NCI-H1048 (cell line): ENCODE measurements around the gene UIMC1.

ENCODE experiments used
- DNase-seq: peaks from one replicate; lab custom pipeline; 2025; lab: John Stamatoyannopoulos, UW

UIMC1 gene

DNA sequence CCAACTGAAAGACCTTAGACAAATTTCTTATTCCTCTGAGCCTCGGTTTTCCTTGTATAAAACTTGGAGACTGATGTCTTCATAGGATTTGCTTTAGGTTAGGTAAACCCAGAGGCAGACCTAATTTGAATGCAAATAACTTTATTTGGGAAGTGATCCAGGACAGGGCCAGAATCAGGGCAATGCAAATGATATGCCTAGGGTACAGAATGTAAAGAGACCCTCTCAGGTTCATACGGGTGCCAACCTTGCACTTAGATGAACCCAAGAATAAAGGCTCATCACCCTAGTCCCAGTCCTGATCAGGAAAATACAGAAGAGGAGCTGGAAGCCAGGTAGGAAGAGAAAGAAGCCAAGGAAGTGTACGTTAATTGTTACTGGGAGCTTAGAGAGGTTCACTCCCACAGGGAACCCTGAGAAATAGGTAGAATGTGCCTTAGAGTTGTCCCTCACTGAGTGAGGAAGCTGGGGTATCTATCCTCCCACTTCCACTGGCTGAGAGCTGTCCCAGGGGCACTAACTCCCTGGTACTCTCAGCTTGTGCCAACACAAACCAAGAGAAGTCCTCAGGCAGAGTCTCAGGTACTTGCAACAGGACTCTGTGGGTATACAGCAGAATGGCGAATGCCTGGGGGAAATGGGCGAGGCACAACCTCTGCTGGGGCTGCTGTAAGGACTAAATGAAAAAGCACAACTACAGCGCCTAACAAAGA lies 104.3 kb downstream of the UIMC1 start:
- DNase-seq = no peak

DNA sequence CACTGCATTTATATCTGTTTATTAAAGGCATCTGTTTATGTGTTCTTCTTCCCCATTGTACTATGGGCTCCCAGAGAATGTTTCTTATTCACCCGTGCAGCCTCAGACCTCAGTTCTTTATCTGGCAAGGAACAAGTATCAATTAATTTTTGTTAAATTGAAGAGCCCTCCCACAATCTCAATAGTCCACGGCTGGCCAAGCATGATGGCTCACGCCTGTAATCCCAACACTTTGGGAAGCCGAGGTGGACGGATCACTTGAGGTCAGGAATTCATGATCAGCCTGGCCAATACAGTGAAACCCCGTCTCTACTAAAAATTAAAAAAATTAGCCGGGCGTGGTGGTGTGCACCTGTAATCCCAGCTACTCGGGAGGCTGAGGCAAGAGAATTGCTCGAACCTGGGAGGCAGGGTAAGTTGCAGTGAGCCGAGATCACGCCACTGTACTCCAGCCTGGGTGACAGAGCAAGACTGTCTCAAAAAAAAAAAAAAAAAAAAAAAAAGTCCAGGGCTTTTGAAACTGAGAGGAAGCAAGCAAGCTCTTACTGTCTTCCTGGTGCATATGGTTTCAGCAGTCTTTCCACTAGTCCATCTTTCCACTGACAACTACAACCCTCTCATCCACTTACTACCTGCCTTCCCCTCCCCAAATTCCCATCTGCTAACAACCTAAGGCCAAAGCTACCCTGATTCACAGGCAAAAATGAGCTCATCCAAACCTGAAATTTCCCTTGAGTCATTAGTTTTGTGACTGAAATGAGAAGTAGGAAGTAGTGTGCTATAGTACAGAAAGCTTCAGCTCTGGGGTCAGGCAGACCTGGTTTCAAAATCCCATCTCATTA lies 105.1 kb downstream of the UIMC1 start:
- no peak for DNase-seq

DNA sequence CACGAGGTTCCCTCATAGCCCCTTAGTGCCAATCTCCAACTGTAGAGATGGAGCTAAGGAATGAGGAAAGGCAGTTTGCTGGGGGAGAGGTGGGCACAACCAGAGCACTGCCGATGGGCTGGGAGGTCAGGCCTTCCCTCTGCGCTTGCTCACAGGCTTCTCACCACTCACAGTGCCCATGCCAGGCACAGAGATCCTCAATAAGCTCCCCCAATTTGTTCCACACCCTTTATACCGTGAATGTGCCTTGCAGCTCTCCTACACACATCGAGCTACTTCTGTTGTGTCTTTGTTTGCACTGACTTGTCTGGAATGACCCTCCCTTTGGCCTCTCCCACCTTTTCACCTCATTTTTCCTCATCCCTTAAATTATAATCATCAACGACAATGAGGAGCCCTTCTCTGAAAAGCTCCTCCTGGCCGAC lies 105.8 kb downstream of the UIMC1 start:
- no peak for DNase-seq

DNA sequence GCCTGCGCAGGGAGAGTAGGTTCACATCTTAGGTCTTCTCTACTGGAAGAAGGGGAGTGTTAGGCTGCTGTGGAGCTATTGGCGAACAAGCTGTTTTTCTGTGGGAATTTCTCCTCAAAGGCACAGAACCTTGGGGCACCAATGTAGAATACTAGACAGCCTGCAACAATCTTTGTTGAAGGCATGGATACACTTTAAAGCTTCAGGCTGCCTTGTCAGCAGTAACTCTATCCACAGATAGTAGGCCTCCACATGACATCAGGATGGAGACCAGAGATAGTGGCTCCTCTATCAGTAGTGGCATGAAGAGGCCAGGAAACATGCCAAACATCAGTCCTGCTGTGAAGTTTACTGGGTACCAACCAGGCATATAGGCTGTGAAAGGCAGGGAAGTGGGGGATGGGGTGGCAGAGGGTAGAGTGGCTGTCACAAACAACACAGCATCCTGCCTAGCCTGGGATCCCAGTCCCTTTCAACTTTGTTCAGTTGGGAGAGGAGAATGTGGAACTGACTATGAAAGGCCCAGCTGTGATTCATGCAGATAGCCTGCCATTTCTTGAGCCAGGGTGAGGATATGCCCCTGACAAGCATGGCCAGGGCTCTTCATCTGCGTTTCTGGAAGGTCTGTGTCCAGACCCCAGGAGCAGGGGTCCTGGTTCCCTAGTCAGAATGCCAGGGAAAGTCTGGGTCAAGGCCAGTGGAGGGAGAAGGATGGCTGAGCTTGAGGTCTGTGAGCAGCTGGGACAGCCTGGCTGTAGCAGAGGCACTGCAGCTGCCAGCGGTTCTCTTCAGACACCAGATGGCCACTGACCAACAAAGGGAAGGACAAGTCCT lies 106.4 kb downstream of the UIMC1 start:
- no peak for DNase-seq

DNA sequence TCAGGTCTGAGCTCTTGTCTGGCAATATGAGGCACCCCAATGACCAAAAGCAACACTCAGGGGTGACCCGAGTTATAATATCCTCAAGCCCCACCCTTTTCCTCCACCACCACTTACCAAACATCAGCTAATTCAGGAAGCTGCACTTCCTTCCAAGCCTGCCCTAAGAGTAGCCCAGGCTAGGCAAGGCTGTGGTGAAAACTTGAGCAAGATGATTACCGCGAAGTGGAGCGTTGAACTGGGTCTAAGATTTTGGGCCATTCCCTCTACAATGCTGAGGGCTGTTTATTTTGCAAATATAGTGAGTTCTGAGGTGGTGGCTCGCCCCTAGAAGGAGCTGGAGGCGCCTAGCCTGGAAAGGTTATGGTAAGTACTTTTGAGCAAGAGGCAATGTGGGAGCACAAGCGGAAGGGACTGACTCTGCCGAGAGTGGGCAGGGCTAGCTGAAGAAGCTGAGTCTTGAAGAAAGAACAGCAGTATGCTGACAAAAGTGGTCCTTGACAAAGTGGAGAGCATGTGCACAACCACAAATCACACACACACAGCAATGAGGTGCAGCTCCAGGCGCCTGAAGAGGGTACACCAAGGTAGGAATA lies 107.2 kb downstream of the UIMC1 start, which contains the start of gene HK3:
TSS of gene HK3 (minus strand) at position 51 of the 596 bp plus-strand sequence. CDS start 3,187 bp downstream, outside the sequence.
- no peak for DNase-seq

DNA sequence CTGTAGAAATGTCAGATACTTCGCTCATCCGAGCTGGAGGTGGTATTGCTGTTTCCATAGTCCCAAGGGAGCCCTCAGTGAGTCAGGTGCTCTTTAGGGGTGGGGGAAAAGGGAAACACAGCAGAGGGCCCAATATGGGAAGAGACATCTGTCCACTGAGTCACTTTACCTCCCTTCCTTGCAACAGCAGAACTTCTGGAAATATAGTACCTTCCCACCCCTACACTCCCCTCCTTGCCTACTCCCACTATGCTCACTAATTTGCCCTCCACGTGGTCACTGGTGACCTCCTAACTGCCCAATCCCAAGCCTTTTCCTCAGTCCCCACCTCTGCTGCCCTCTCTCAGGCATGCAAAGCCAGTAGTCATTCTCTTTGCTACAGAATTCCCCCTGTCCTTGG lies 109.3 kb downstream of the UIMC1 start:
- DNase-seq = no peak

DNA sequence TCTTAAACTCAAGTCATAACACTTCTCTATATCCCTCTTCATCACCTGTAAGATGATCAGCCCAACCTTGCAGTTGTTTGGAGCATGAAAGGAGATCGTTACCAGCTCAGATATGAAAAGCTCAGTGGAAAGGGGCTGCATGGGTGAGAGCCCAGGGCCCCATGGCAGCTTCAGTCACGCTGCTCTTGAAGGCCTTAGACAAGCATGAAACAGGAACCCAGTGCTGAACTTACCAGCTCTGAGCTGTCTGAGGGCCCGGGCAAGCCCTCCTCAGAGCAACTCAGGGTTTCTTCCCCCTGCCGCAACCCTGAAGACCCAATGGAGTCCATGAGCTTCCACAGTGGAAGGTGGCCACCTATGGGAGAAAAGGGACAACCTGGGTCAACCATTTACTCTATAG lies 110.7 kb downstream of the UIMC1 start:
- DNase-seq = no peak

DNA sequence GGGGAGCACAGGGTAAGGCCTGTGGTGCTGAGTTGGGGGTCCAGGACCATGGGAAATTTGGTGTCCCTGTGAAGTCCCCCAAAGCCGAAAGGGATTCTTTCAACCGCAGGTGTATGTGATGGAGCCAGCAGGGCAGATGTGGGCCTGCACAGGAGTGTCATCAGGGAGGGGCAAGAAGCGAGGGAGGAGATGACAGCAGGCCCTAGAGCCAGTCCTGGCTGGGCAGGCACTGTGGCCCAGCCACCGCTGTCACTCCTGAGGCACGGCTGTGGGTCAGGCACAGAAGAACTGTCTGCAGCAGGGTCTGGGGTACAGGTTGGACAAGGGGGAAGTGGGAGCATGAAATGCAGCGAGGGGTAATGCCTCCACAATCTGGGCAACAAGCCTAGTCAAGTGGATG lies 112.3 kb downstream of the UIMC1 start:
- DNase-seq = no peak

DNA sequence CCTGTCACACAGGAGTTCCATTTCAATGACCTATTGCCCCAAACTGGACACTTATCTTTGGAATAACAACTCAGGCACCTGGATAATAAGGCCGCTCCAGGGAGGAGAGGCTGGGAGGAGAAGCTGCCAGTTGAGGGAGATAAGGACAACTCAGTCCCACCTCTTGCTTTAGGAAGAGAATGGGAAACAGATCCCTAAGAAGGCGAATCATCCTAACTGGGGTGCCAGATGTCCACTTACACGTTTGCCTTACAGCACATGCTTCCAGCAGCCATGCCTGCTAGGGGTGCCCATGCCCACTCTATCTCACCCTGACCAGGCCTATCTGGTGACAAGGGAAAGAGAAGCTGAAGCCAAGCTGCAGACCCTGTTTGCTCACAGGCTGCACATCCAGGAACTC lies 113.9 kb downstream of the UIMC1 start:
- no peak for DNase-seq

DNA sequence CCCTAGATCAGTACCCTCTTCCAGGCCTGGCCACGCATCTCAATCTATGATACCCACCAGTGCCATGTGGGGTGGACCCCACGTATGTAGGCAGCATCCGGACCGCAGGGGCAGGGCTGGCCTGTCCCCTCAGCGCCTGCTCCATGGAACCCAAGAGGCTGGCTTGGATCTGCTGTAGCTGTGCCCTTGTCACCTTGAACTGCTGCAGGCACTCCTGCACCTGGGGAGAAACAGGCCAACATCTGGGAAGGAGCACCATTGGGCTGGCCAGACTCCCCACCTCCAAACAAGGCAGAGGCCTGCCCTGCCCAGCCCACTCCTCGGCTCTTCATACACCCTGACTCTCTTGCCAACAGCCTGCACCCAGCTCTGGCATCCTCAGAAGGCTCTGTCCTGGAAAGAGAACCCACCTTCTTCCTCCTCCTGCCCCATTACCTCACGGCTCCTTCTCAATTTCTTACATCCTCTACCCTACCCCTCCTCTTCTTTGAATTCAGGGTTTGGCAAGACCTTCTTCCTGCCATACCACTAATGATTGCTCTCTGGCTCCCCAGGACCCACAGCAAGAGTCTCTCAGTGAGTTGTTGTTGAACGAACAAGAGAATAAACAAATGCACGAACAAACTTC lies 115.1 kb downstream of the UIMC1 start:
- DNase-seq = no peak

DNA sequence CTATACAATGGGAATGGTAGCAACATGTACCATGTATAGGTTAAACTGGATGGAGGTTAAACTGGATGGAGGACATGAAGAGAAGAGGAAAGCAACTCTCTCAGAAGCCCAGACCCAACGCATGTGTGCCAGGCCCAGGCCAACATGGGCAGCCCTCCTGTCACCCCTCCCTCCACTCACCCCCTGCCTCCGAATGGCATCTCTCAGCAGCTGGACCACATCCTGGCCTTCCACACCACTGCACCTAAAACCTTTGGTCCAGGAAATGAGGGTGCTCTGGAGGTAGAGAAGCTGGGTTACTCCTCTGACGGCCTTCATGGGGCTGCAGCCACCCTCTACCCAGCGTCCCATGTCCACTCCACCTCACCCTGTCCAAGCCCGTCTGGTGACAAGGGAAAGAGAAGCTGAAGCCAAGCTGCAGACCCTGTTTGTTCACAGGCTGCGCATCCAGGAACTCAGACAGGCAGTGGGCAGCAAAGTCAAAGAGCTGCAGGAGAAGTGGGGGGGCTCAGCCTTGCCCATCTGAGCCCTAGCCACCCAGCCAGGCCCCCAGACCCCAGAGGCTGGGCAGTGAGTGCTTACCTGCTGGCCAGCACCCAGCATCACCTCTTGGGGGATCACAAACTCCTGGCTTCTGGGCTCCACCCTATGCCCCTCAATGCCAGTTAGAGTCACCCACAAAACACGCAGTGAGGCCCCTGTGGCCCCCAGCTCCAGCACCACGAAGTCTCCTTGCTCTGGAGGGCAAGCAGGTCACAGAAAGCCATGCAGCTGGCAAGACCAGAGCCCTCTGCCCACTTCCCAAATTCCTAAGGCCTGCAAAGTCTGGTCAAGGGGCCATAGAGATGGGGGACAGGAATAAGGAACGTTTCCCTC lies 115.9 kb downstream of the UIMC1 start:
- DNase-seq = no peak

DNA sequence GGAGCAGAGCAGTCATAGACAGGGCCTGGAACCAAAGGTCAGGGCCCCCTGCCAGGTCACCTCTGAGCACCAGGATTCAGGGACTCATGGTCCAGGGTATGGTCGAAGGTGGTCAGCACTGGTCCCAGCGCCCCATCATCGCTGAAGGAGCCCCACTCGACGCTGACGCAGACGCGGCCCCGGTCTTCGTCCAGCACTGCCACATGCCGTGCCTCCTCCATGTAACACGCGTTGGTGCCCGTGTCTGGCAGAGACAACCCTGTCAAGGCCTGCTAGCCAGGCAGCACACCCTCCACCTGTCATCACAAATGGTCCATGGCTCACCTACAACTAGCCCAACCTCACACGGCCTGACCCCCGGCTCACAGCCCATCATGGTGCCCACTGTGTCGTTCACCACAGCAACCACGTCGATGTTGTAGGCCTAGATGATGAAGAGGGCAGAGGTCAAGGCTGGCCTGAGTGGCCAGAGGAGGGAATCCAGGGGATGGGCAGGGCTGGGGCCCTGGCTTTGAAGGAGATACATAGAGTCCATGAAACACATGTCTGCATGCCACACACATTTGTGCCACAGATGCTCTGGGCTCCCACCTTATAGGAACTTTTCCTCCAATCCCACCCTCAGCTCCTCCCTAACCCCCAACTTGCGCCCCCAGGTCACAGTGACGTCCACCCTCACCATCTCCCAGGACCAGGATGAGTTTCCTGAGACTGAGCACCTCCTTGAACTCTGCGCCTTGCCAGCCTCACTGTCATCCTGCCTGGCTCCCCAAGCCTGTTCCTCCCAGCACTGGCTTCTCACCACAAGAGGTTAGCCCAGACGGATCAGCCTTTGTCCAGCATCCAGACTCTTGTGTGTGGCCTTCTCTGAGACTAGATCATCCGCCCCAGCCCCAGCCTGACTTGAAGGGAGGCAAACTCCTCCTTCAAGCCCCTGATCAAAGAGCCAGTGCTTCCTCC lies 117.0 kb downstream of the UIMC1 start:
- no peak for DNase-seq

DNA sequence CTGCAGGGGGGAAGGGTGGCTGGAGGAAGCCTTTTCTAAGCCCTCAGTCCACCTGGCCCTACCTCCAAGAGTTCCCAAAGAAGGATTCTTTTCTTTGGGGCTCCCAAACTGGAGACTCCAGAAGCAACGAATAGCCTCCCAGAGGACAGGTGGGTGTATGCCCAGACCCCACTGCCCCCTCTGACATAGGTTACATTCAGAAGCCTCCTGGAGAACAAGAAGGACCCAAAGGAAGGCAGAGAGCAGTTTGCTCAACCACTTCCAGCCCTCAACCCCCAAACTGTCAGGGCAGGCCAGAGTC lies 117.8 kb downstream of the UIMC1 start:
- no peak for DNase-seq

DNA sequence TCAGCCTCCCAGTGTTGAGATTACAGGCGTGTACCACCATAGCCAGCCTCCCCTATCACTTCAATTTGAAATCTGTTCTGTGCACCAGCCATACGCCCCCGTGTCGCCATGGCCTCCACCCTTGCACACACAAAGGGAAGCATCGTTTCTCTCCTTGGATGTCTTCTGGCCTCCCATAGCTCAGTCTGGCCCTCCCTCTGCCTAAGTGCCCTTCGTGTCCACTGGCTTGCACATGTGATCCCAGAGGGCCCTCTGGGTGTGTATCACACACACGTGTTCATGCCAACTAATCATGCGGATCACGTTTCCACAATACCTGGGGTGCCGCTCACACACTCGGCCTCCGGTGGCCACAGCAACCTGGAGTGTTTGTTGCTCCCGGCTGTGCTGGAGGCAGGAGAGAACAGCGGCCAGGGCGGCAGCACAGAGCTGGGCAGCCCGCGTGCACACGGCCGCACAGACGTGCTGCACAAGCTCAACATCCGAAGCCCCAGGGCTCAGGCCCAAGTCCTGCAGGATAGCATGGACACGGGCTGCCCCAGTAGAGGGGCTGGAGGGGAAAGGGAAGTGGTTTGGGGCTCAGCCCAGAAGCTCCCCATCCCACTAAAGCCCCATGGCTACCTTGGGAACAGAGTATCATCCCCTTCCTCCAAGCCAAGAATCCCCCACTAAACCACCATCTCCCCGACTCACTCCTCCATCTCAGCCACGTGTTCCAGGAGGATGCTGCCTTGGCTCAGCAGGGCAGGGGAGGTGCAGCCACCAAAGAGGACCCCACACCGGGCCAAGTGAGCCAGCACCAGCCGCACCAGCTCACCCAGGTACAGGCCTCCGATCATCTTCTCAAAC lies 118.3 kb downstream of the UIMC1 start:
- DNase-seq = no peak

DNA sequence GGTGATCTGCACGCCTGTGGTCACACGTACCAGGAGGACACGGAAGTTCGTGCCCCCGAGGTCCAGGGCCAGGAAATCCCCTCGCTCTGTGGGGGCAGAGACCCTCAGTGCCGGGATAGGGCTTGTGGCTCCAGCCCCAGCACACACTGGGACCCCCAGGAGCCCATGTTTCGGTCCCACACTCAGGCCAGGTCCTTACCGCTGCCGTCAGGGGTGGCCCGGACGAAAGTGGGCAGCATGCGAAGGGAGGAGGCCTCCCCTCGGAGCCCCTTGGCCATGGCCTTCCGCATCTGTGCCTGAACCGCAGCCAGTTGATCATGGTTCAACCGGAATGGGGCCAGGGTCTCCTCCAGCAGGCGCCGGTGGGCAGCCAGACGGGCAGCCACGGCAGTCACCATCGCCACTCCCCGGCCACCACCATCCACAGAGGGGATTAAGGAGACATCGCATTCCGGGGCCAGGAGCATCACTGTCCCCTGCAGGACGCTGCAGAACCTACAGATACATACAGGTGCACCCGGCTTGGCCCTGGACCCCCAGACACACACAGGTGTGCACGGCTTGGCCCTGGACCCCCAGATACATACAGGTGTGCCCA lies 119.2 kb downstream of the UIMC1 start:
- no peak for DNase-seq

DNA sequence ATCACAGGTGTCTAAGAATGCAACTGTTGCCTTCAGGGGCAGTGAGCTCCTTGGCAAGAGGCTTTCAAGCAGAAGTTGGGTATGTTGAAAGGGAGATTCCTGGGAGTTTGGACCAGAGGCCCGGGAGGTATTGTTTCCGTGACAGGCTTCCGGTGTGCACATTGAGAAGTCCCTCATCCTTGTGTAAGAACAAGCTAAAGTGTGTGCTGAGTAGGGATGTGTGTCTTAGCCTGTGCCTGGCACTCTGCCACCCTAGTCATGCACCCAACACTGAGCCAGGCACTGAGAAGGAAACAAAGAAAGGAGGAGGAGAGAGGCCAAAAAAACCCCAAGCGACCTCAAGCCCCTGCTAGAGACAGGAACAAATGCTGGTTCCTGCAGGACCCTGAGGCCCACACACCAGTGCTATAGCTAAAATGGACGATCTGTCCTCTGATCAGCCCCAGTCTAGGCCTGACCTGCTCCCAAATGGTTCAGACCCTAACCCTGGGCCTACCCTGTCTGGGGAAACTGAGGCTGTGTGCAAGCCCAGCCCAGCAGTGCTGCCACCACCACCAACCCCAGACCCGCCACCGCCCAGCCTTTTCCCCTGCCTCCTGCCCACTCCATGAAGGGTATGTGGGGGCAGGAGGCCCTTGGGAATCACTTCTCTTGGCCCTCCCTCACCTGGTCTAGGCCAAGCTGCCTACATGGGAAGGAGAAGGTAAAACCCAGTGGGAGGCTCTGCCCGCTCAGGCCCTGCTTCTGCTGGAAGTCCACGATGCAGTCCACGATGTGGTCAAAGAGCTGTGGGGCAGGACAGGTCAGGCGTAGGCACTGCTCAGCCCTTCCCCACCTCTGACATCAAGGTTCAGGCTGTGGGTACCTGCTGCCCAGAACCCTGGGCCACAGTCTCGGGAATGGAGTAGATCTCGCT lies 120.0 kb downstream of the UIMC1 start:
- no peak for DNase-seq

DNA sequence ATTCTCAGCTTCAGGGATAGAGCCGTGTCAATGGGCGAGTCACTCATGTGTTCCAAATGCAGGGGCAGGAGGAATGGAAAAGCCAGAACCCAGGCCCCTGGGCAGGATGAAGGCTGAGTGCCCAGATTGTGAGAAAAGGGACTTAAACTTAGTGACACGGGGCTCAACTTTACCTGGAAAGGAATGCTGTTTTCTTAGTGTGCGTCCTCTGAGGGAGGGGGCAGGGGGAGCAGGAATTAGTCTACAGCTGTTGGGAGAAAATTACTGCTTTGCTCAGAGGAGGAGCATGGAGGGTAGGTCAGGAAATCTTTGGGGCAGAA lies 122.0 kb downstream of the UIMC1 start:
- DNase-seq = no peak
